H1 (cell line): ENCODE data around the gene KRTAP10-2. TPM values are rescaled to one million over a fixed set of nuclear protein-coding genes. Genes with fewer than 3 reads are reported as not detected.

Experiments used
- ATF2 ChIP-seq: IDR thresholded peaks from 2 replicates; pipeline ENCODE4 v1.6.1; 2012; ENCODE audit warnings: low read length, inconsistent platforms
- HDAC2 ChIP-seq, 2 experiments: fragments of 300-600 bp in 1 of 2; sonication (generic) in 1 of 2; IDR thresholded peaks; 2 replicates each; pipeline ENCODE4 v1.6.1; 2011 to 2012; ENCODE audit warnings: low read depth in 2 of 2, low read length in 2 of 2, mild to moderate bottlenecking in 2 of 2, moderate library complexity in 2 of 2, borderline replicate concordance in 1 of 2, inconsistent platforms in 1 of 2
- polyA plus RNA-seq, 7 experiments: library from polyadenylated mRNA; depleted of rRNA in 3 of 7; stranded (reverse) in 5 of 7; unstranded in 2 of 7; fragments of >200 nt in 5 of 7; fragments of 200-250 nt in 2 of 7; gene quantifications; 1 replicate in 5 of 7; 2 replicates in 1 of 7; 4 replicates in 1 of 7; pipeline versions ENCODE4 v1.2.1 to v1.2.3, GENCODE V29; 2011 to 2013; ENCODE audit warnings: missing spikeins in 2 of 7, mixed read lengths in 2 of 7
- total RNA-seq: library from RNA; stranded (reverse); fragmentation: NEBNext Ultra II Directional; extraction: Animal tissue kit (Norgen Biotek cat#: 25700); gene quantifications from 2 replicates; pipeline ENCODE4 v1.2.1, GENCODE V29; 2021

KRTAP10-2 gene
- total and polyA plus RNA-seq, 2 of the 8 experiments (the other 6 are each of a cell fraction or from before 2014, with no cell fraction given), result 0.11 TPM; not detected in 1

- TF ChIP-seq ATF2, result no peak
- TF ChIP-seq HDAC2 (IDR thresholded peaks at IDR 0.05; ENCODE audit: borderline replicate concordance in 1 of 2, low read depth in 2 of 2, low read length in 2 of 2), result no peak
Measured at GRCh38 chr21:44533121-44533890, 18.0 kb downstream of the KRTAP10-2 start (continued).
